B cell (primary cell): ENCODE measurements around the gene PRKCQ. TPM values are rescaled to one million over a fixed set of nuclear protein-coding genes. Genes with fewer than 3 reads are reported as not detected.

Source experiments
- ATAC-seq: fragments of 200-7000 bp; cut with Tn5 transposase; one replicate; pipeline ENCODE4 v1.10.0; 2021; ENCODE audit warnings: low read depth, mild to moderate bottlenecking, moderate number of reproducible peaks, moderate library complexity
- CTCF ChIA-PET: fragments of 350-600 bp; sonication (Branson Sonifier 250); formaldehyde crosslinking; loops from one replicate; lab custom pipeline; 2021; ENCODE audit warnings: antibody characterized with exemption, inconsistent platforms; lab: Charles Lee
- POLR2A ChIA-PET: fragments of 350-600 bp; sonication (Branson Sonifier 250); formaldehyde crosslinking; loops from one replicate; lab custom pipeline; 2021; ENCODE audit warnings: antibody characterized with exemption; lab: Charles Lee
- DNase-seq: peaks from one replicate; pipeline ENCODE4 v3.0.0; 2013
- H2AFZ ChIP-seq: 2 replicates; pipeline ENCODE4 v1.6.1; 2012; ENCODE audit warnings: mild to moderate bottlenecking, low read depth, low read length; ENCODE audit not compliant: insufficient read depth, poor library complexity, severe bottlenecking
- H3K27ac ChIP-seq, 2 donors: 1 replicate in 1 of 2; 2 replicates in 1 of 2; pipeline ENCODE4 v1.5.1; 2012 to 2013; ENCODE audit warnings: low read length in 2 of 2, mild to moderate bottlenecking in 2 of 2, moderate library complexity in 1 of 2
- H3K27me3 ChIP-seq, 4 experiments: fragments of 200-600 bp in 1 of 4; sonication (generic) in 1 of 4; replicated peaks in 1 of 4; 1 replicate in 2 of 4; 2 replicates in 2 of 4; pipeline versions ENCODE4 v1.6.1 to v1.7.0; 2013 to 2016; ENCODE audit warnings: low read length in 3 of 4, mild to moderate bottlenecking in 2 of 4, mixed read lengths in 1 of 4, moderate library complexity in 1 of 4; ENCODE audit not compliant: insufficient read depth in 4 of 4, control insufficient read depth in 3 of 4; ENCODE audit errors: control extremely low read depth in 1 of 4
- H3K36me3 ChIP-seq, 2 experiments: replicated peaks in 1 of 2; 1 replicate in 1 of 2; 2 replicates in 1 of 2; pipeline versions ENCODE4 v1.6.1 to v1.7.1; 2013; ENCODE audit warnings: low read length in 1 of 2; ENCODE audit not compliant: insufficient read depth in 2 of 2, control insufficient read depth in 1 of 2; ENCODE audit errors: control extremely low read depth in 1 of 2, extremely low read depth in 1 of 2
- H3K4me1 ChIP-seq, 2 donors: fragments of 200-600 bp in 1 of 2; sonication (generic) in 1 of 2; 1 replicate in 1 of 2; 2 replicates in 1 of 2; pipeline versions ENCODE4 v1.5.1 to v1.6.1; 2013 to 2017; ENCODE audit warnings: low read length in 2 of 2; ENCODE audit not compliant: control insufficient read depth in 2 of 2, insufficient read depth in 2 of 2
- H3K4me2 ChIP-seq: replicated peaks from 2 replicates; pipeline ENCODE3; 2012; ENCODE audit warnings: mild to moderate bottlenecking, low read depth, low read length; ENCODE audit not compliant: poor library complexity, severe bottlenecking
- H3K4me3 ChIP-seq, 5 experiments: fragments of 200-600 bp in 1 of 5; sonication (generic) in 1 of 5; 1 replicate in 3 of 5; 2 replicates in 2 of 5; pipeline versions ENCODE4 v1.5.1 to v1.7.0; 2011 to 2016; ENCODE audit warnings: low read length in 4 of 5, mild to moderate bottlenecking in 4 of 5, low read depth in 2 of 5, control low read depth in 1 of 5, moderate library complexity in 1 of 5; ENCODE audit not compliant: insufficient read depth in 1 of 5; ENCODE audit errors: control extremely low read depth in 1 of 5, extremely low read depth in 1 of 5
- H3K79me2 ChIP-seq: fragments of 200-600 bp; sonication (generic); one replicate; pipeline ENCODE4 v1.6.0; 2016; ENCODE audit warnings: low read length; ENCODE audit not compliant: control insufficient read depth, insufficient read depth
- H3K9ac ChIP-seq: fragments of 200-600 bp; sonication (generic); 2 replicates; pipeline ENCODE4 v1.6.1; 2017; ENCODE audit warnings: mild to moderate bottlenecking, low read length, moderate library complexity
- H3K9me3 ChIP-seq, 3 donors: one replicate each; pipeline versions ENCODE4 v1.6.1 to v1.7.1; 2013; ENCODE audit warnings: low read length in 2 of 3; ENCODE audit not compliant: control insufficient read depth in 2 of 3, insufficient read depth in 1 of 3; ENCODE audit errors: control extremely low read depth in 1 of 3
- H4K20me1 ChIP-seq: 2 replicates; pipeline ENCODE4 v1.6.0; 2012; ENCODE audit warnings: mild to moderate bottlenecking, low read length; ENCODE audit not compliant: insufficient read depth, control insufficient read depth, poor library complexity, severe bottlenecking
- H3K27ac Mint-ChIP-seq: one replicate; pipeline ENCODE4 v1.8.0; 2021; ENCODE audit warnings: mixed read lengths
- H3K27me3 Mint-ChIP-seq: one replicate; pipeline ENCODE4 v1.8.0; 2021; ENCODE audit warnings: mixed read lengths
- H3K4me1 Mint-ChIP-seq: one replicate; pipeline ENCODE4 v1.8.0; 2021; ENCODE audit warnings: mixed read lengths
- H3K4me3 Mint-ChIP-seq: one replicate; pipeline ENCODE4 v1.8.0; 2021; ENCODE audit warnings: mixed read lengths
- H3K9me3 Mint-ChIP-seq: one replicate; pipeline ENCODE4 v1.8.0; 2022; ENCODE audit warnings: mixed read lengths; ENCODE audit not compliant: insufficient read depth
- EZH2 ChIP-seq: IDR thresholded peaks from 2 replicates; pipeline ENCODE4 v1.6.1; 2012; ENCODE audit warnings: borderline replicate concordance, low read depth, mild to moderate bottlenecking, moderate library complexity, low read length; ENCODE audit not compliant: insufficient read depth, poor library complexity, severe bottlenecking
- WGBS: methylation state at CpG from one replicate; pipeline ENCODE4 v1.1.5; 2013; ENCODE audit warnings: missing lambda C conversion rate; ENCODE audit not compliant: insufficient coverage; 5-methylcytosine and 5-hydroxymethylcytosine counted together
- intact Hi-C: fragments of 100-400 bp; cut with micrococcal nuclease; formaldehyde crosslinking; loops from one replicate; pipeline ENCODE4 v1.10.0; 2022
- polyA plus RNA-seq: library from polyadenylated mRNA; depleted of rRNA; stranded (reverse); fragments of >200 nt; gene quantifications from 2 replicates; pipeline ENCODE4 v1.2.3, GENCODE V29; 2012
- total RNA-seq, 2 donors: library from RNA; stranded (reverse); fragments of 120-200 nt in 1 of 2; gene quantifications; 1 replicate in 1 of 2; 2 replicates in 1 of 2; pipeline versions ENCODE4 v1.2.3 to v1.2.4, GENCODE V29; 2013 to 2022
- TF ChIP-seq, protein P1 (sequence below): fragments of 200-600 bp; IDR thresholded peaks from one replicate; pipeline ENCODE4 v1.8.0; 2022; ENCODE audit warnings: antibody characterized with exemption, mild to moderate bottlenecking

The PRKCQ gene
- total and polyA plus RNA-seq, 2 donors (not counting 1 experiment from before 2014, with no cell fraction given): 0.15 to 0.16 TPM

DNA sequence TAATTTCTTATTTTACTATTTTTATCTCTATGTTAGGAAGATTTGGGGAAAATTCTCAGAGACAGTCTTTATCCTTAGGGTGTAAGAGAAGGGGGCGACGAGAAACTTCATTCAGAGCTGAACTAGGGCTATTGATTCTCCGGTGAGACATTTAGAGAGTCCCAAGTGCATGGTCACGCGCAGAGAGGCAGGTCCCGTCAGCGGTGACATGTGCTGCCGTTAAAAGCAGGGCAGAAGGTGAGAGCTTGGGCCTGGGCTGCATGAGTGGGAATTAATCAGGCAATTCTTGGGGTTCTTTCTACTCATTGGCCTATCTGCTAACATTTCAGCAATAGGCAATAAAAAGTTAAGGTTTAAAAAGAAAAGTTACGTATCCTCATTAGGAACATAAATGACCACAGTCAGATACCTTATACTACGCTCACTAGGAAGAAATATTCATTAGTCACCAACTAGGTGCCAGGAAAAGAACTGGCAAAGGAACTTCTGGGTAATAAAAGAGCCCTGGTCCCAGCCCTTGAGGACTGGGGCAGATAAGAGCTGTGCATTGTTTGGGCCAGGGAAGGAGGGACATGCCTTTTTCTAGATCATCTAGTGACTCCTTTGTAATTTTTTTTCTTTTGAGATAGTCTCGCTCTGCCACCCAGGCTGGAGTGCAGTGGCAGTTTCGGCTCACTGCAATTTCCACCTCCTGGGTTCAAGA, 21.2 kb downstream of the PRKCQ start:
- no peaks in the 10 kb centered on the region for H3K4me1 Mint-ChIP-seq
- ChIA-PET CTCF (interaction anchor here (1.4 kb wide), 1 partner anchor 44 kb away, joined by 3 read pairs; no protein-coding TSS in a partner anchor), POLR2A (no interaction called here)
- H3K27ac Mint-ChIP-seq: no peak overlapping the region
- Histone ChIP-seq H3K9me3 (no peaks in the 10 kb centered on the region), H2AFZ (no peak overlapping the region), H3K79me2 (no peaks in the 10 kb centered on the region), H4K20me1 (no peaks in the 10 kb centered on the region), H3K4me2 (no peak overlapping the region), H3K4me1 (no peaks in the 10 kb centered on the region), H3K27me3 (no peaks in the 10 kb centered on the region), H3K36me3 (no peaks in the 10 kb centered on the region), H3K27ac (no peak overlapping the region), H3K9ac (no peak overlapping the region), H3K4me3 (no peak overlapping the region)
- no peak for TF ChIP-seq EZH2
- TF ChIP-seq, protein P1, sequence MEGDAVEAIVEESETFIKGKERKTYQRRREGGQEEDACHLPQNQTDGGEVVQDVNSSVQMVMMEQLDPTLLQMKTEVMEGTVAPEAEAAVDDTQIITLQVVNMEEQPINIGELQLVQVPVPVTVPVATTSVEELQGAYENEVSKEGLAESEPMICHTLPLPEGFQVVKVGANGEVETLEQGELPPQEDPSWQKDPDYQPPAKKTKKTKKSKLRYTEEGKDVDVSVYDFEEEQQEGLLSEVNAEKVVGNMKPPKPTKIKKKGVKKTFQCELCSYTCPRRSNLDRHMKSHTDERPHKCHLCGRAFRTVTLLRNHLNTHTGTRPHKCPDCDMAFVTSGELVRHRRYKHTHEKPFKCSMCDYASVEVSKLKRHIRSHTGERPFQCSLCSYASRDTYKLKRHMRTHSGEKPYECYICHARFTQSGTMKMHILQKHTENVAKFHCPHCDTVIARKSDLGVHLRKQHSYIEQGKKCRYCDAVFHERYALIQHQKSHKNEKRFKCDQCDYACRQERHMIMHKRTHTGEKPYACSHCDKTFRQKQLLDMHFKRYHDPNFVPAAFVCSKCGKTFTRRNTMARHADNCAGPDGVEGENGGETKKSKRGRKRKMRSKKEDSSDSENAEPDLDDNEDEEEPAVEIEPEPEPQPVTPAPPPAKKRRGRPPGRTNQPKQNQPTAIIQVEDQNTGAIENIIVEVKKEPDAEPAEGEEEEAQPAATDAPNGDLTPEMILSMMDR: no peak
- intact Hi-C loops: no loop called here
- ATAC-seq (no peak), DNase-seq (no peak)
- WGBS: 100% methylated on average over 9 of the region's 12 CpGs
- H3K27me3 Mint-ChIP-seq: peaks cover 38% of the 10 kb centered on the region
- H3K4me3 Mint-ChIP-seq: no peak overlapping the region
- H3K9me3 Mint-ChIP-seq: no peaks in the 10 kb centered on the region

DNA sequence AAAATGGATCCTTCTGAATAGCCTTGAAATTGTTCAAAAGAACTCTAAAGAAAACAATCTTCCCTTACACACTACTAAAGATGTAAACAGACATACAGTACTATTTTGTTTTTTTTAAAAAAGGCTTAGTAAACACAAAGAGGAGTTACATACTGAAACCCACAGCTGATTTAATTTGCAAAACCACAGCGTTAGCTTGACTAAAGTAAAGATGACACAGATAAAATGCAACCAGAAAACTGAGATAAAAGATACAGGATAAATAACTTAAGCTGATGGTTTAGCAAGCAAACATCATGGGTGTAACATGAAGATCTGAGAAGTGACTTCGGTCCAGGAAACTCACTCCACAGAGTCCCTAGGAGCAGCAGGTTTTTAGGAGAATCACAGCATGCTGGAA, 21.8 kb downstream of the PRKCQ start:
- Histone ChIP-seq H3K27ac (no peak overlapping the region), H2AFZ (no peak overlapping the region), H3K27me3 (no peaks in the 10 kb centered on the region), H3K9ac (no peak overlapping the region), H3K36me3 (no peaks in the 10 kb centered on the region), H3K4me3 (no peak overlapping the region), H3K4me2 (no peak overlapping the region), H4K20me1 (no peaks in the 10 kb centered on the region), H3K79me2 (no peaks in the 10 kb centered on the region), H3K9me3 (no peaks in the 10 kb centered on the region), H3K4me1 (no peaks in the 10 kb centered on the region)
- ATAC-seq (no peak), DNase-seq (no peak)
- H3K4me3 Mint-ChIP-seq: no peak overlapping the region
- H3K4me1 Mint-ChIP-seq: no peaks in the 10 kb centered on the region
- no peak for TF ChIP-seq EZH2
- TF ChIP-seq, protein P1: no peak
- CTCF ChIA-PET: interaction anchor here (1.4 kb wide), 1 partner anchor 44 kb away, joined by 3 read pairs; no protein-coding TSS in a partner anchor
- intact Hi-C loops: no loop called here
- POLR2A ChIA-PET: no interaction called here
- peaks cover 33% of the 10 kb centered on the region for H3K27me3 Mint-ChIP-seq
- 85% methylated on average over 1 of the region's 2 CpGs for WGBS
- no peaks in the 10 kb centered on the region for H3K9me3 Mint-ChIP-seq
- H3K27ac Mint-ChIP-seq: no peak overlapping the region
